GM23248 (cell line): ENCODE results near the gene EMID1.

Source experiments
- EZH2 ChIP-seq: fragments of 200-600 bp; sonication (generic); IDR thresholded peaks from 2 replicates; pipeline ENCODE4 v1.6.1; 2018; ENCODE audit warnings: antibody characterized with exemption, mild to moderate bottlenecking; ENCODE audit not compliant: insufficient read depth, poor library complexity, severe bottlenecking
- EZH2phosphoT487 ChIP-seq: fragments of 200-600 bp; sonication (generic); IDR thresholded peaks from 2 replicates; pipeline ENCODE4 v1.6.1; 2018; ENCODE audit warnings: antibody characterized with exemption, moderate library complexity, mild to moderate bottlenecking, low read depth; ENCODE audit not compliant: insufficient read depth

DNA sequence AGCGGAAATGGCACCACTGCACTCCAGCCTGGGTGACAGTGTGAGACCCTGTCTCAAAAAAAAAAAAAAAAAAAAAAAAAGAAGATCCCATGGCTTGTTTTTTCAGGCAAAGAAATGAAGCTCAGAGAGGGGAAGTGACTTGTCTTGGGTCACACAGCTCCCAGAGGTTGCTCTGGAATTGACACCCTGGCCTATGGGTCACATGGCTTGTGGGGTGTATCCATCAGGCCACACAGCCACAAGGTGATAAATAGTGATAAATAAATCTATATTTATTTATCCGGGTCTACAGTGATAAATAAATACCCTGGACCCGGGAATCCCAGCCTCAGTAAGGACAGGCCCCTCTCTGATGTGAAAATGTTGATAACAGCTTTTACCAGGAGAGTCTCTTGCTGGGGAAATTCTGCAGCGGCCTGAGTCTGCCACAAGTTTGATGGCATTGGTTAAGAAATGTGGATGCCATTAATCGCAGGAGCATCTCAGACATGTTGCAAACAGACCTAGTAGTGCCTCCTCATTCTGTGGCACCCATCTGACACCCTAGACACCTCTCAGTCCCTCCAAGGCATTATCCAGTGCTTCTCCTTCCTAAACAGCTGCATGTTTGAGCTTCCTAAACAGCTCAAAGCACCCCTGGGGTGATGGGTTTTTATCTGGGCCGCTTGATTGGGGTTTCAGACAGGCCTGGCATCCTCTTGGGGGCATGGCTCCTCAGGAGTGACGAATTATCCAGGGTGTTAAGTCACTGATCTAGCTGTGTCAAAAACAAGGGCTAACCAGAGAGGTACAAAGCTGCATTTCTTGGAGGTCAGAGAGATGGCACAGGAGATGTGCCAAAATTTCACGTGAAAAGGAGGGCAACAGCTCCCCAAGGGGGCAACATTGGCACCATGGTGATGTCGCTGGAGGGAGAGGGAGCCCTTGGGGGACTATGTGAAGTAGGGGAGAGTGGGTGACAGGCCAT is 1.9 kb upstream of the EMID1 start:
- TF ChIP-seq EZH2 (no peak), EZH2phosphoT487 (no peak)
